ENCODE measurements around the gene VPS35L. TPM values are rescaled to one million over a fixed set of nuclear protein-coding genes. Genes with fewer than 3 reads are reported as not detected.

The VPS35L gene
- total RNA-seq, 1 donor from 2014 or later: 56.8 TPM

GRCh38 chr16:19691161-19691711 is 135.7 kb downstream of the VPS35L start:
- no peak for DNase-seq (ENCODE audit: low spot score)

- DNase-seq (ENCODE audit: low spot score): no peak
These were observed 139.5 kb downstream of the VPS35L start for GRCh38 chr16:19694989-19695388.

DNA sequence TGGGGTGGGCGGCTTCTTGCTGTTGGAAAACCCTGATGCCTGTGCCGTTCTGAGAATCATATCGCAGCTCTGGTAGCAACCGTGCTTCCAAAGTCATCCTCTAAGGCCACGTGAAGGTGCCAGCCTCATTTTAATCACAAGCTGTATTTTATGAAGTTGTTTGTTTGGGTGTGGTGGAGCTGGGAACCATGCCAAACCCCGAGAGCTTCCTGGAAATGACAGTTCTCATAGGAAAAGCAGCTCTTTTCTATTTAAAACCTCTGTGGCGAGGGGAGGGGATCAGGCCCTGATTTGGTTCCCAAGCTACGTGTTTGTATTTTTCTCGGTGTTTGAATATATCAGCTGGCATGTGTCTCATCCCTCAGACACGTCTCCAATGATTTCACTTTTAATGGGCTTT is 140.8 kb downstream of the VPS35L start:
- DNase-seq (ENCODE audit: low spot score): peak; percentile 86

DNA sequence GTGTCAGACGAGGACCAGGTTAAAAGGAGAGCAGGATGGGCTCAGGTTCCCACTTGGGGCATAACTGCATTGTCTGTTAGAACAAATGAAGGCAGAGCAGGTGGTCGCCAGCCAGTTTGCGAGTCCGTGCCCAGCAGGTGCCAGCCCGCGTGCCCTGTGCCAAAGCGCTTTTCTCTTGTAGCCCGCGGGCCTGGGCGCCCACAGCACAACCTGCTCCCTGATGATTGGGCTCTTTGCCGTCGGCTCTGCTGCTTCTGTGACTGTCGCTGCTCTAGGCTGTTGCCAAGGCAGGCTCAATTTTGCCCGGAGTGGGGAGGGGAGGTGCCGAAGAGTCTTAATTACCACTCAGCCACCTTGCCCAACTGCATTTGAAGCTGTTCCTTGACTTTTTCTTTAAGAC is 141.5 kb downstream of the VPS35L start:
- DNase-seq (ENCODE audit: low spot score): no peak

DNA sequence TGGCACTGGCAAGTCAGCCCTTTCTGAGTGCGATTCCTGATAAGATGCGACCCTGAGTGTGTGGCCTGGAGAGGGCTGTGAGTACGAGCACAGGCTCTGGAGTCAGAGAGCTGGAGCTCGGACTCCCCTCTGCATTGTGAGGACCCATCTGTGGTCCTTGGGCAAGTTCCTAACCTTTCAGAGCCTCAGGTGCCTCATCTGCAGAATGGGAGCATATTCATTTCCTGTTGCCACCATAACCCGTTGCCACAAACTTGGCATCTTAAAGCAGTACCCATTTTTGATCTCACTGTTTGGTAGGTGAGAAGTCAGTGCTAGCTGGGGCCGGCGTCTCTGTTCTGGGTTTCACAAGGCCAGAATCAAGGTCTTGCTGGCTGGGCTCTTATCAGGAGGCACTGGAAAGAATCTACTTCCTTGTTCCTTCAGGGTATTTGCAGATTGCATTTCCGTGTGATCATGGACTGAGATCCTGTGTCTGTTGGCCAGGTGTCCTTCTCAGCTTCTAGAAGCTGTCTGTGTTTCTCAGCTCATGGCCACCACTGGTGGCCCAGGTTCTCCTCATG is 142.3 kb downstream of the VPS35L start:
- peak; percentile 53 for DNase-seq (ENCODE audit: low spot score)

DNA sequence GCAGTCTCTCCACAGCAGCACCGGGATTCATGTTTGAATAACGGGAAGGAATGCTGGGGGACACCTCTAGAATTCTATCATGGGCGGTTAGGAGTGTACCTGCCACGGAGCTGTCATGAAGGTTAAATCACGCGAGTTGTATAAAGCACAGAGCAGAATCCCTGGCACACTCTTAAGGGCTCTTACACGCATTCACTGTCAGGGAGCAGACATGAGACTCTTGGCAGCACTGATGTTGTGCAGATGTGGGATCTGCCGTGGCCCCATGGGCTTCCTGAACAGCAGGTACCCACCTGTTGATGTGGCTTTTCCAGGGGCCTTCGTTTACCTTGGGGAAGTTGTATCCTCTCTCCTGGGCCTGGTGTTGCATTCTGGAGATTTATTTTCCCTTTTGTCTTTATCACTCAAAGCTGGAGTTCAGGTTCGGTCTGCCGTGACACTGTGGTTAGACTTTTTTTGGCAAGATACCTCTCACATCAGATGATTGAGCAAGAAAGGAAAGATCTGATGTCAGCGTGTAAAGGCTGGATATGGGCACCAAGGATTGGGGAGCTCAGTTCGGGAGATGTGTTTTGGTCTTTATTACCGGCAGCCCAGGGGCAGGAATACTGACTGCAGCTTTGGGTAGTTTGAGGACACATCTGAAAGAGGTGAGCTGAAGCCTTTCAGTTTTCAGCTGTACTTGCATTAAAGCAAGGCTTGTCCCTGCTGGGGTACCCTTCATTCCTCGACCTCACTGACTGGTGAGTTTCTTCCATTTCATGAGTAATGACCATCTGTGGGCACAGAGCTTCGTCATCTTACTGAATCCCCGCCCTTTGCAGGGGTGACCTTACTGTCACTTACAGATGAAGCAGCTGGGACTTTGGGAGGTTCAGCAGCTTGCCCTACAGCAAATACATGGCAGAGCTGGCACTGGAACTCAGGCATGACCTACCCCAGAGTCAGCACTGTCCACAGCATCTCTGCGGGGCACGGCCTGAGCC is 143.3 kb downstream of the VPS35L start:
- no peak for DNase-seq (ENCODE audit: low spot score)

DNA sequence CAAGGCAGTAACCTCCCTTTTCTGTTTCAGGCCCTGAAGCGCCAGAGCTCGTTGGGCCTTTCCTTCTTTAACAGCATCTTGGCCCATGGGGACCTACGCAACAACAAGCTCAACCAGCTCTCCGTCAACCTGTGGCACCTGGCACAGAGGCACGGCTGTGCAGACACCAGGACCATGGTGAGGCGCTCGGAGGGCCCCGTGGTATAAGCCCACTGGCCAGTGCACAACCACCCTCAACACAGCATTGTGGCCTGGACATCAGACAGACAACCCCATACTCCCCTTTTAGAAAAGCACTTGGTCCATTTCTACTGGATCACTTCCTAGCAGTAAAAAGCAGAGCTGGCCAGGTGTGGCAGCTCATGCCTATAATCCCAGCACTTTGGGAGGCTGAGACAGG is 144.0 kb downstream of the VPS35L start:
- DNase-seq (ENCODE audit: low spot score): no peak

GRCh38 chr16:19700319-19700781 is 144.8 kb downstream of the VPS35L start:
- peak; percentile 79 for DNase-seq (ENCODE audit: low spot score)

DNA sequence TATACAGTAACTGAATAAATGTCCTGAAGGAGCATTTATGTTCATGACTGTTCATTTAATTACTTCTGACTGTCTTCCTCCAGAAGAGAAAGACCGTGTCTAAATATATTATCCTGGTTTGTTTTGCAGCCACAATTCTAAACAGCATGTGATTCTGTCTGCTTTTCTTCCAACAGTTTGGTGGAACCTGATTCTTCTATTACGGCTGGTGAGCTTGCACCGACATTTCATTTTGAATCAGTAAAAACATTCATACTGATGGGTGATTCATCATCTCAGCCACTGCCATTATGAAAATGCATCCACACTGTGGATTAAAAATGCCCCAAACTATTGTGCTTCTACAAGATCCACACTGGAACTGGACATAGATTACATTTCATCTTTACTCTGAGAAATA is 145.6 kb downstream of the VPS35L start:
- DNase-seq (ENCODE audit: low spot score): no peak

- DNase-seq (ENCODE audit: low spot score): no peak
These were observed 147.8 kb downstream of the VPS35L start for GRCh38 chr16:19703172-19703889.

- peak; percentile 21 for DNase-seq (ENCODE audit: low spot score)
These were observed 149.0 kb downstream of the VPS35L start for GRCh38 chr16:19704321-19705145.

DNA sequence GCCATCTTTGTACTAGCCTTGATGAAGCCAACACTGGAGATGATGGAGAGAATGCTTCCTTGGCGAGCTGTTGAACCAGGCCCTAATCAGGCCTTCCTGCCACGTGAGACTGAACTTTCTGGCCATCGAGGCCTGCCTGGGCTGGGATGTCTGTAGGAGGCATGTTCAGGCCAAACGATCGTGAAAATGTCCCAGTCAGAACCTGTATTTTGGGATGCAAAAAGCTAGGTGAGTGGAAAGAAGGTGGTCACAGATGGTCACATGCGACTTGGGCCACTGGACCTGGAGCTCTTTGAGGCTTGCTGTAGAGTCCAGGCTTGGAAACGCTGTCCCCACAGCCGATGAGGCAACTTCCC is 149.6 kb downstream of the VPS35L start:
- DNase-seq (ENCODE audit: low spot score): no peak

- DNase-seq (ENCODE audit: low spot score): no peak
These were observed 150.3 kb downstream of the VPS35L start for GRCh38 chr16:19705843-19706242.

GRCh38 chr16:19706846-19707245 is 151.3 kb downstream of the VPS35L start:
- DNase-seq (ENCODE audit: low spot score): no peak

- DNase-seq (ENCODE audit: low spot score): no peak
These were observed 152.2 kb downstream of the VPS35L start for GRCh38 chr16:19707569-19708295.

DNA sequence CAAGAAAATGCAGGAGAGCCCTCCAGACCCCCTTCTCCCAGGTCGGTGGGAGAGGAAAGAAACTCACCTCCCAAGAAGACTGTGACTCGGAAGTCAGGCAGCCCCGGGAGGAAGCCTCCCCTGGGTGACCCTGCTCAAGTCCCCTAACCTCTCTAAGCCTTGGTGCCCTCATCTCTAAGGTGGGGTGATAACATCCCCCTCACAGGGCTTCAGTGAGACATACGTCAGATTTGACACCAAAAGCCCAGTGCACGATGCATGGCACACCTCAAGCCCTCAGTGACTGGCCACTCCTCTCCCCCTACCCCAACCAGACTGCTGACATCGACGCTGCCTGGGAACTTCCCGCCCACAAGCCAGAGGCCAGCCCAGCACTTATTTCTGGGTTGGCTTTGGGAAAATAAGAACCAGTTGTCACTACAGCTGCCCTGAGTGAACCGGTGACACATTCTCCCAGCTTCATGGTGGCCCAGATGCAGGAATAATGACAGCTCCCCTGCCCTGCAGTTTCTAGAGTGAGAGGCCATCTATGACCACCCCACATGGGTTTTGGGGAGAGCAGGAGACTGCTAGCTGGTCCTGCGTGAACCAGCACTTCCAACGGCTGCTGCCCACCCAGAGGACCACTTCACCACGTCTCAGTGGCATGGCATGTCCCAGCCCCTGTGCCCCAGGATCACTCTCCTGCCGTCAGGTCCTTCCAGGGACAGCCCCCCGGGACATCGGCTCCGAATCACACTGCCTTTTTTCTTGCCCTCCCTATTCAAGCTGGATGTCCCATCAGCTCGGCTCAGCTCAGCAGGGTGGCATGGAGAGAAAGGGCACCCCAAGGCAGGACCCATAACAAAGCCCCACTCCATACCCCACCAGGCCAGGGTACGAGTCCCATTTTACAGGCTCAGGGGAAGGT is 153.0 kb downstream of the VPS35L start:
- no peak for DNase-seq (ENCODE audit: low spot score)

- no peak for DNase-seq (ENCODE audit: low spot score)
These were observed 154.1 kb downstream of the VPS35L start for GRCh38 chr16:19709381-19710136.

DNA sequence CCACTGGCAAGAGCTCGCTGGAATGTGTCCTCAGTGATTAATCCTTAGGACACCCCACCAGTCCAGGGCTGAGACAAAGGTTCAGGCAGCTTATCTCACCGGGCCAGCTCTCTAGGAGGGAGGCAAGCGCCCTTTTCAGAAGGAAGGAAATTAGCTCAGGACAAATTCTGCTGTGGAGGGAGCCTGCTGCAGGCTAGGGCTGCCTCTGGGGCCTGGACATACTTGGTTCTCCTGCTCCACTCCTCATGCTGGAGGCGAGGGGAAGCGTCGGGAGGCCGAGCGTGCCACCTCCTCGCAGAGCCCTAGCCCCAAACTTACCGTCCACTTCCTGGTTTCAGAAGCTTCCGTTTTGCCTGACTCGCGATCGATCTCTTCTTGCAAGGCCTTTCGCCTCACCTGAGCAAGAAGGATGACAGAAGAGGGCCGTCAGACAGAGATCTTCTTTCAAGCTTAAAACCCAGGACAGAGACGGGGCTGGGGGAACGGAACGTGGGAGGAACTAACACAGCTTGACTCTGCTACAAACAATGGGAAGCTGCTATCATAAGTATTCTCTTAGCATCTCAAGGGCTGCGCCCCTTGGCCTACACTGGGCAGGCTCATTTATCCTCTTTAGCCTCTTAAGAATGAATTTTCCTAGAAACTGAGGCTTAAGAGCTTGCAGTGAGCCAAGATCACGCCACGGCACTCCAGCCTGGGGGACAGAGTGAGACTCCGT is 154.8 kb downstream of the VPS35L start:
- no peak for DNase-seq (ENCODE audit: low spot score)
